CD1c-positive myeloid dendritic cell (primary cell): Measurements from ENCODE around the gene OR10H3.
A peak's percentile ranks its signal among the peaks of the same experiment; 100 is the strongest.
"Not testable (repeated sequence)": the region's sequence is repeated elsewhere in the genome, so short reads cannot be mapped to it uniquely, and the experiment has no call there.

Source experiments
- DNase-seq: peaks from one replicate; pipeline ENCODE4 v3.0.0-alpha.2; 2016; ENCODE audit errors: extremely low spot score

The OR10H3 gene, protein sequence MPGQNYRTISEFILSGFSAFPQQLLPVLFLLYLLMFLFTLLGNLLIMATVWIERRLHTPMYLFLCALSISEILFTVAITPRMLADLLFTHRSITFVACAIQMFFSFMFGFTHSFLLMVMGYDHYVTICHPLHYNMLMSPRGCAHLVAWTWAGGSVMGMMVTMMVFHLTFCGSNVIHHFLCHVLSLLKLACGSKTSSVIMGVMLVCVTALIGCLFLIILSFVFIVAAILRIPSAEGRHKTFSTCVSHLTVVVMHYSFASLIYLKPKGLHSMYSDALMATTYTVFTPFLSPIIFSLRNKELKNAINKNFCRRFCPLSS

DNA sequence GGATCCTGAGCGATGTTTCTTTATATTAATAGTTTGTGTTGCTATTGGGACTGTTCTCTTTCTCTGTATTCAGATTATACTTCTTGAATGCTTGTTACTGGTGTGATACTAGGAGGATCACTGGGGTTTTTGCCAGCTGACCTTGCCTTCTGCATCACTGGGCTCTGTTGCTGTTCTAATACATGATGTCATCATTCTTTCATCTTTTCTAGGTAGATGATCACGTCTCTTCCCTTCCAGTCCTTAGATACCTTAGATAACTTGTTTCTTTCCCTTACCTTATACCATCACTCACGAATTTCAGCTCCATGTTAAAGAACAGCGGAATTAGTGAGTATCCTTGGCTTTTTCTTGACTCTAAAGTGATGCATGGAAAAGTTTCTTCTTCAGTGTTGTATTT lies at the start of gene OR10H3:
OR10H3 (plus strand) TSS at position 264 of the 400 bp plus-strand sequence. CDS start 3,408 bp downstream, outside the sequence.
- no peak for DNase-seq

DNA sequence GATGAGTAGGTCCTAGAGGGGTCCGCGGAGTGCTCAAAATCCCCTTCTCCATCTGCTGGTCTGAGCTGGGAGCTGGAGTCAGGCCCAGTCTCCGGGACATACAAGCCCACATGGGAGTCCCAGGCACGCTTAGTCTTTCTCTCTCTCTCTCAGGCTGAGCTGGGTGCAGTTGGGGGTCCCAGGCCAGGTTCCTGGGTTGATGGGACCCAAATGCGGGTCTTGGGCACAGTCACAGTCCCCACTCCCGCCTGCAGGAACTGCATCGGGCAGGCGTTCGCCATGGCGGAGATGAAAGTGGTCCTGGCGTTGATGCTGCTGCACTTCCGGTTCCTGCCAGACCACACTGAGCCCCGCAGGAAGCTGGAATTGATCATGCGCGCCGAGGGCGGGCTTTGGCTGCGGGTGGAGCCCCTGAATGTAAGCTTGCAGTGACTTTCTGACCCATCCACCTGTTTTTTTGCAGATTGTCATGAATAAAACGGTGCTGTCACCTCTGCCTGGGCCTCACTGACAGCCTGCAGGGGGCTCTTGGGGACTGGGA lies 41.1 kb upstream of the OR10H3 start:
- DNase-seq: no peak

DNA sequence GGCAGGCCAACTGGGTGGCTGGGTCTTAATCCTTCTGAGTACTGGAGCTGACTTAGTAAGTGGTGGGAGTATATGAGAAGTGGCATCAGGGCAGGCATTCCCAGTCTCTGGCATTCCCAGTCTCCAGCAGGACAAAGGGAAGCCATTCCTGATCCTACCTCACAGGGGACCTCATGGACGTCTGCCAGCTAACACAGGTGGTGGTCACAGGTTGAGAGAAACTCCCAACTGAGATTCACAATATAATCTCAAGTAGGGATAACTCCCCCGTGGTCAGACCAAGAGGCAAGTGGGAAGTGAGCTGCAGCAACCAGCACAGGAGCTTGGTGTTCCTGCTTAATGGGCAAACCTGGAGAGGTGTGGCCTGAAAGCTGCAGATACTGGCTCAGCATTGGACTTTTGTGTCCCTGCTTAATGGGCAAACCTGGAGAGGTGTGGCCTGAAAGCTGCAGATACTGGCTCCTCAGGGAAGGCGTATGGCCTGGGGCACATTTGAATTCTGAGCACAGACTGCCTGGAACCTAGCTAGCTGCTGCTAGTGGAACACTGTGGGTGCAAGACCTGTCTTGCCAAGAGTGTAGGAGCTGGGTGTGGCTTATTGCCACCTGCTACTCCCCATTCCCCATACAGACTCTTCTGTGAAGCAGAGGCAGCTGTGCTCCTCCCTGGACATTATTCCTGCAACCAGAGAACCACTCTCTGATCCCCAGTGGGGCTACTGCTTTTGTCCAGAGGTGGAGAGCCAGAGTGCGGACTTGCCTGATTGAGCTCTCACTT lies 35.8 kb upstream of the OR10H3 start:
- no peak for DNase-seq

DNA sequence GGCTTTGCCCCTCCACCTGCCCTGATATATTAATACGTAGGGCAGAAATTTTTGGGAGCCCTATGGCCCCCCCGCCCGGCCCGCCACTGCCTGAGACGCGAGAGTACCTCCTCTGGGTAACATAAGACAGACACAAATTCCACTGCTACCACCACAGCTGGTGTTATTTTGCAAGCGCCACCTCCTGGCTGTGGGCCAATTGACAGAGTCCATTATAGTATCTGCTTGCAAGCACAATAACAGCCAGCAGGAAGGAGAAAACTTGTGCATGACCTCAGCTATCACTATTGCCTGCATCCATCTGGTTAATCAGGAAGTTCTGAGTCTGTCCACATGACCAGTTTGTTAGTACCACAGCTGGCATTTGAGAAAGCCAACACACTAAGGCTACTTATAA lies 35.3 kb upstream of the OR10H3 start:
- DNase-seq: peak; percentile 72

DNA sequence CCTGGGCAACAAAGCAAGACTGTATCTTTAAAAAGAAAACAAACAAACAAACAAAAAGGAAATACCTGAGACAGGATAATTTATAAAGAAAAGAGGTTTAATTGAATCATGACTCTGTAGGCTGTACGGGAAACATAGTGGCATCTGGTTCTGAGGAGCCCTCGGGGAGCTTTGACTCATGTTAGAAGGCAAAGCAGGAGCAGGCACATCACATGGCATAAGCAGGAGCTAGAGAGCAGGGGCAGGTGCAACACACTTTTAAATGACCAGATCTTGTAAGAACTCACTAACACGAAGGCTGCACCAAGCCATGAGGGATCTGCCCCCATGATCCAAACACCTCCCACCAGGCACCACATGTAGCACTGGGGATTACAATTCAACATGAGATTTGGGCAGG lies 23.1 kb upstream of the OR10H3 start:
- no peak for DNase-seq

DNA sequence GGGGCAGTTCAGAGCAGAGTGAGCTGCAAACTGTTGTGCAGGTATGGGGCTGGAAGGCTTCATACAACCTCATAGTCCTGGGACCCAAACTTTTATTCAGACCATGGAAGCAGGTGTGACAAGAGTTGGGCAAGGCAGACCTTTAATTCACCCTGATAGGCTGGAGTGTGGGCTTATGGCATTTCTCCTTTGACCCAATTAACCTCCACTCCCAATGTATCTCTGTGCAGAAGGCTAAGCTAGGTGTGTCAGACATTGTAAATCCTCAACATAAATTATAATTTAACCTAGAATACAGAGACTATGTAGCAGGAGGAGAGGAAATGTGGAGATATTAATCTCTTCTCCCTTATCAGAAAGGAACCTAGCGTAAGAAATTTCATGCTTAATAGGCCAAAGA lies 22.1 kb upstream of the OR10H3 start:
- DNase-seq: no peak

DNA sequence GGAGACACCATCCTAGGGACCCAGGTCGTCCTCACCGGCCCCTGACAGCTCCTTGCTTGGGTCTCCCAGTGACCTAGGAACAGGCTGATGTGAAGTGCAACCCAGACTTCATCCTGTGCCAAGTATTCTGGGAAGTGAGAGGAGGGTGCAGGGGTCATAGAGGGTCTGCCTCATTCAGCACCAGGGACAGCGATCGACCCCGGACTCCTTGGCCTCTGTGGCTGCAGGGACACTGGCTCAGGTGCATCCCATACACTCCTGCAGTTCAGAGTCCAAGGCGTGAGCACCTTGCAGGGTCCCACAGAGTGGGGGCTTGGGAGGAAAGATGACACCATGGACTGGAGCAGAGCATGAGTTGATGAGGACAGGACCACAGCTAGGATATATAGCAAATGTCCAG lies 20.0 kb upstream of the OR10H3 start:
- no peak for DNase-seq

DNA sequence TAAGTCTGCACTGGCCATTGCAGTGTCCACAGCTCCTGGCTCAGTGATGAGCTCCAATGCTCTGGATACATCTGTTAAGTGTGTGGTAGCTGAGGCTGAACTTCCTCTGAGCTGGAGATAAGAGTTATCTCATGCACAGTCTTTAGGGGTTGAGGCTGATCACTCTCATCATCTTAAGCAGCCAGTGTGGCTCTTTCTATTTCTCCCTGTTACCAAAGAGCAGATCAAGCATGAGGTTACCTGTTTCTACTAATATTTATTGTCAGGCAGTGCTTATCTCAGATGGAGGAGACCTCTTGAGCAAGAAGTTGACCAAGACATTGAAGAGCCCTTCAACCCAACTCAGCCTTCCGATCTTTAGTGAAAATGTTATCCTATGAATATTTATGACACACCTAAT lies 16.5 kb upstream of the OR10H3 start:
- no peak for DNase-seq

DNA sequence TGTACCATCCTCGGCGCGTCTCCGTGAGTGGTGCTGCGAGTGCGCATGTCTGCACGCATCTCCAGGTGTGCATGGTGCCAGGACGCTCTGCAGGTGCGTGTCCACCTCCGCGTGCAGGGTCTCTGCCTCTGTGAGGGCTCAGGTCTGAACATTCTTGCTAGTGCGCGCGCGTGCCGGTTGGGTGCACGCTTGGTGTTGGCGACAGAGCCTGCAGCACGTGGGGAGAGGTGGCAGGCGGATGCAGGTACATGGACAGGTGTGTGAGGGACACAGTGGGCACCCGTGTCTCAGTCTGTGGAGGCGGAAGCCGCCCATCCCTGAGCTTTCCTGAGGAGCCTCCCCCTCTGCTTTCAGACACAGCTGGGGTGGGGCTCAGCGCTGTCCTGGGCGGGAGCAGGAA lies 14.8 kb upstream of the OR10H3 start:
- no peak for DNase-seq

DNA sequence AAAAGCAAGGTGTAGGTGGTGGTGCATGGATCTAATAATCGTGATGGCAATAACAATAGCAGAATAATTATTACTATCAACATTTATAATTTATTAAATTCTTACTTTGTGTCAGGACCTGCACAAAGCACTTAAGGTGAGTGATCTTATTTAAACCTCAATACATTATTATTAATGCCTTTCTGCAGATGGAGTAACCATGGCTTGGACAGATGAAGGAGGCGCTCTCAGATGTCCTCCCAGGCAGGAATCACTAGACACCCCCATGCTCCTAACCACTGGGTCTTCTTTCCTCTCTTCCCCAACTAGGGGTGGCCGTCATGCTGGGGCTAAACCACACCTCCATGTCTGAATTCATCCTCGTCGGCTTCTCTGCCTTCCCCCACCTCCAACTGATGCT lies 10.1 kb upstream of the OR10H3 start, which contains the start of gene OR10H2:
OR10H2 (plus strand) TSS at position 301 of the 400 bp plus-strand sequence; CDS start at position 321, 20 bp downstream.
- DNase-seq: no peak

DNA sequence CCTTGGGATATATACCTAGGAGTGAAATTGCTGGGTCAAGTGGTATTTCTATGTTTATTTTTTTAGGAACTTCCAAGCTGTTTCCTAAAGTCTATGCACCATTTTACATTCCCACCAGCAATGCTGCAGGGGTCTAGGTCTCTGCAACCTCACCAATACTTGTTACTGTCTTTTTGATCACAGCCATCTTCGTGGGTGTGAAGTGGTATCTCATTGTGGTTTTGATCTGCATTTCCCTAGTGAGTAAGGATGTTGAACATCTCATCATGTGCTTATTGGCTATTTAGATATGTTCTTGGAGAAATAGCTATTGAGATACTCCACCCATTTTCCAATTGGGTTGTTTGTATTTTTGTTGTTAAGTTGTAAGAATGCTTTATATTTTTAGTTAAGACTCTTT lies 7.2 kb upstream of the OR10H3 start:
- DNase-seq: no peak

DNA sequence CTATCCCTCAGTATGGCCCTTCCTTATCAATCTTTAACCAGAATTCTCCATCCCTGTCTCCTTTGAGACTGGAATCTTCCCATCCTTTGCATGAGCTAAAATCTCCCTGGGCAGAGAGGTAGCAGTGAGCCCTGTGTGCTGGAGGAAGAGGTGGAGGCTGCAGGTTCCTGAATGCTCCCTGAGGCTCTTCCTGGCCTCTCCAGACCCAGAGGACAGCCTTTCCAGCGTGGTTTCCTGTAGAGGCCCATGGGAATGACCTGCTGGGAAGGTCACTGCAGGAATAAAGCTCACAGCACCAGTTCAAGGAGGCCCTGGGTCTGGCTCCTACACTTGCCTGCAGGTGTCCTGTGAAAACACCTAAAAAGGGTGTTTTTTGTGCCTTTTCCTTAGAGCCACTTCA lies 5.4 kb upstream of the OR10H3 start:
- no peak for DNase-seq

DNA sequence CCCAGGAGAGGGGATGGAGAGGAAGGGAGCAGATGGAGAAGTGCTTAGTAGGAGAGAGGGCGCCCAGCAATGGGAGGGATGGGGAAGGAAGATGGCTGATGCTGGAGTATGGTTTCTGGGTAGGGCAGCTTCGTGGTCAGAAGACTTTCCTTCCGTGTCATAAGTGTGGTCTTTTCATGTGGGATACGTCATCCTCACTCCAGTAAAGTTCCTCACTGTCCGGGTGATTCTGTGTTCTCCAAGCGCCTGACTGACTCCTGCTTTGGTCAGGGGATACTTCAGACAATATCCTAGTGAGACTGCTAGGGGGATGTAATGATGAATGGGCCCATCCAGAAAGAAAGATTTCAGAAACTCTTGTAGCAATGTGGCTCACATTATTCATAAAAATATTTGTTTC lies 3.9 kb upstream of the OR10H3 start:
- no peak for DNase-seq

DNA sequence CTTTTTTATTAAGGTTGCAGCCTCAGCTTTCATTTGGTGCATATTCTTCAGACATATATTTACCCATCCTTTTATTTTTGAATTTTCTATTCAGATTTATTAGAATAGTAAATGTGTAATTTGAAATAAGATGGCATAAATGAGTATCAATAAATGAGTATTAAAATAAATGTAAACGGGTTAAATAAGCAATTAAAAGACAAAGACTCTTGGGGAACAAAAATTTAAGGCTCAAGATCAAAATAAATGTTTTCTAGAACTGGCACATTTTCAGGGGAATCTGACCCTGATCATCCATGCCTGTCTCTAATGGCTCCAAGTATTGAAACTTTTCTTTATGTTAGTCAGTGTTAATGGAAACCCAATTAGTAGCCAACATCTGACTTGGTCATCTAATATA lies 3.0 kb downstream of the OR10H3 start:
- no peak for DNase-seq

DNA sequence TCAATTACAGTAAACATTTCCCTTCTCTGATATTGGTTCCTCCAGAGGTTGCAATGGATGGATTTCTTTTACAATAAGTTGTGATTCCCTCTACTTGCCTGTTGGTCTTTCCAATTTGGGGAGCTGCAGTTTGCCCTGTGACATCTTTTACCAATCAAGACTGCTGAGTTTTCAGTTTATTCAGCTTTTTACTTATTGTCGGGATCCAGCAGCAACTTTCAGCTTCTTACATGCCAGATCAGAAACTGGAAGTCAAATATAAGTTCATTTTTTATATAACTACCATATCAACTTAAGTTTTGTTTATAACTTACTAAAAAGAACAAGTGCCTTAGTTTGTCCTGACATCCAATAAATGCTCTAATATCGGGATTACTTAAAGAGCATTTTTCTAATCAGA lies 10.5 kb downstream of the OR10H3 start:
- DNase-seq: no peak

DNA sequence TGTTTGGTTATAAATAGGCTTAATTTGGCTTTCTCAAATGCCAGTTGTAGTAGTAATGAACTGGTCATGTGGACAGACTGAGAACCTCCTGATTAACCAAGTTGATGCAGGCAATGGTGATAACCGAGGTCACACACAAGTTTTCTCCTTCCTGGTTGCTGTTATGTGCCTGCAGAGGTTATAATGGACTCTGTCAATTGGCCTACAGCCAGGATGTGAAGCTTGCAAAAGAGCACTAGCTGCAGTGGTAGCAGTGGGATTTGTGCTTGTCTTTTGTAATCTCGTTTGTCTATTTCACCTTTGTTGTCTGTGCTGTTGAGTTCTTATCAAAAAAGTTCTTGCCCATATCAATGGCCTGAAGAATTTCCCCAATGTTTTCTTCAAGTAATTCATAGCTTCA lies 20.6 kb downstream of the OR10H3 start:
- DNase-seq: no peak

DNA sequence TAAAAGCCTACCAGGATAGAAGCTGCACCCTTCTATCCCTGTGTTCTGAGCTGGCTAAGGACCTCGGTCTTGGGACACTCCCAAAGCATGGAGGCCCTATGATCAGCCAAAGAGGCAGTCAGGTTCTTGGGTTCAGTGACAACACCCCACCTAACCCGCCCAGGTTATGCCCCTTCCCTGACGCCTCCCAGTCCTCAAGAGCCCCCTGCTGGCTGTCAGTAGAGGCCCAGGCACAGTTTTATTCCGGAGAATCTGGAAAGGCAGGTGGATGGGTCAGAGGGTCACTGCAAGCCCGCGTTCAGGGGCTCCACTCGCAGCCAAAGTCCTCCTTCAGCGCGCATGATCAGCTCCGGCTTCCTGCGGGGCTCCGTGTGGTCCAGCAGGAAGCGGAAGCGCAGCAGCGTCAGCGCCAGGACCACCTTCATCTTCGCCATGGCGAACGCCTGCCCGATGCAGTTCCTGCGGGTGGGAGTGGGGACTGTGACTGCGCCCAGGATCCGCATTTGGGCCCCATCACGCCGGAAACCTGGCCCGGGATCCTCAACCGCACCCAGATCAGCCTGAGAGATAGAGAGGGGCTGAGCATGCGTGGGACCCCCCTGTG lies 22.3 kb downstream of the OR10H3 start:
- DNase-seq: peak; percentile 6

DNA sequence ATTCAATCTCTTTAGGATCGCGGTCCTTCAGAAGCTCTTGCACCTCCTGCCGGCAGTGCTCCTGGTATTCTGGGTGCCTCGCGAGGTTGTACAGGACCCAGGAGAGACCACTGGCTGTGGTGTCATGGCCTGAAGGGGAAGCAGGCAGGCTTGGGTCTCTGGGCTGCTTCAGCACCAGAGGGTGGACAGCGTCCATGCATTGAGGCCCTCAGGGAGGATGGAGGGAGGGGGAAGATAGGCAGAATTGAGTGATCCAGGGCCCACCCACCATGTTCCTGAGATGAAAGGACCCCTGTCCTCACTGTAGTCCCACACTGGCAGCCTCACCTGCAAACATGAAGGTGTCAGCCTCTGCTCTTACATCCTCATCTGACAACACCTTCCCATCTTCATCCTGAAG lies 31.8 kb downstream of the OR10H3 start:
- DNase-seq: no peak

DNA sequence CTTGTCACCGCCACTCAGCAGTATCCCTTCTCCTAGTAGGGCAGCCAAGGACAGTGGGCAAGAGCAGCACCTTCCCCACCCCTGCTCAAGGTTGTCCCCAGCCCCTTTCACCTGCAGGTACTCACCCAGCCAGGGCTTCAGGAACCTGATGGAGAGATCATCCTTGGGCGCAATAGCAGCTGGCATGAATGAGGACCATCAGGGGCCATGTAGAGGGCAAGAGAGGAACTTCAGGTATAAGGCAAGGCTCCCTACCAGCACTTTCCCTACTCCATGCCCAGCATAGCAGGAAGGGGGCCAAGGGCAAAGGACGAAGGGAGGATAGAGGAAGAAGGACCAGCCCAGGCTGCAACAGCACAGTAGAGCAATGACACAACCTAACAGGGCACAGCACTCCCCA lies 36.4 kb downstream of the OR10H3 start:
- DNase-seq: not testable (repeated sequence)

DNA sequence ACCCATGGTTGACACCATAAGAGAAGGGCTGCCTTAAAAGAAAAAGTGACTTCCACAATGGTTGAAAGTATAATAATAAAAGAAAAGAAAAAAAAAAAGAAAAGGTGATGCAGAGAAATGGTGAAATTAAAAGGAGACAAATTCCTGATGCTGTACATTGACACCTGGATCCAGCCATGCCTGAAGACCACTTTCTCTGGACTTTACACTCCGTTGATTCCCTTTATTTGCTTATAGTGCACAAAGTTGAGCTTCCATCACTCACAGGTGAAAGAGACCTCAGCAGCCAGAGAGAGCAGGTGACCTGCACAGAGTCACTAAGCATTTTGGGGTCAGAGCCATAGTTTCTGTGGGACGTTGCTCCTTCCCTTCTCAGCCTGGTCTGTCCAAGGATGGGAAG lies 37.5 kb downstream of the OR10H3 start:
- no peak for DNase-seq

DNA sequence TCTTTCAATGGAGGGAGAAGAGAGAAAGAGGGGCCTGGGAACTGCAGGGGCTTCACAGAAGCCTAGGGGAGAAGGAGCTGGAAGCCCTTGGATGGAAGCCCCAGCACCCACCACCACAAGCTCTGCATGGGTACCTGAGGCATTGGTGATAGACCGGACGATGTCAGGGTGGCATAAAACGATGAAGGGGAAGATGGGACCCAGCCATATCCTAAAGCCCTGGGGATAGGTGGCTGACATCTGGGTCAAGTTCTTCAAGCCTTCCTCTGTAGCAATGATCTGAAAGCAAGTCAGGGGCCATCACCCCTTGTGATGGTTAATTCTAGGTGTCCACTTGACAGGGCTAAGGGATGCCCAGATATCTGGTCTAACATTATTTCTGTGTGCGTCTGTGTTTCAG lies 38.5 kb downstream of the OR10H3 start:
- no peak for DNase-seq
